Measurements from ENCODE around the gene VIPR2.

- TF ChIP-seq CTCF (IDR thresholded peaks at IDR 0.05), result no peak
- TF ChIP-seq POLR2A (IDR thresholded peaks at IDR 0.05), result no peak
Measured at GRCh38 chr7:159158125-159158887, 13.6 kb upstream of the VIPR2 start.
